ENCODE data around the gene CCDC27.

CCDC27 gene

GRCh38 chr1:3820316-3820715 lies 68.1 kb downstream of the CCDC27 start:
- TF ChIP-seq CTCF (IDR thresholded peaks at IDR 0.05; ENCODE audit: low read depth, low read length) = no peak
- no peak overlapping the region for H3K4me3 ChIP-seq (ENCODE audit: low read depth, low read length)
- DNase-seq = no peak
- no peaks in the 10 kb centered on the region for H3K36me3 ChIP-seq
- no peaks in the 10 kb centered on the region for H3K9me3 ChIP-seq
- H3K27me3 ChIP-seq = no peaks in the 10 kb centered on the region
- peaks cover 10% of the 10 kb centered on the region for H3K4me1 ChIP-seq

DNA sequence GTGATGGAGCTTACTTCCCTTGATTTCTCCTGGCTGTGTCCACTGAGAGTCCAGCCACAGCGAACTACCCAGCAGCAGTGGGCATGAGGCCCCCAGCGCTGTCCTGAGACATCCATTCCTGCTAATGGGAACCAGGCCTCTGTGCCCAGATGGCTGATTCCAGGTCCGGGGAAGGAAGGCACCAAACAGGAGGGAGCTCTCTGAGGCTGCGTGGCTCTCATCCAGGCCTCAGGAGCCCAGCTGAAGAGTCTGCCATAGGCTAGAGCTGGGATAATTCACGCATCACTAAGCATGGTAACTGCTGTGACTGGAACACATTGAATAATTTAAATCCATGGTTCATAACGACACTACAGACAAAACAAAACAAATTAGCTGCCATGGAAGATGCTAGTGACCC lies 68.8 kb downstream of the CCDC27 start:
- no peaks in the 10 kb centered on the region for H3K27me3 ChIP-seq
- TF ChIP-seq CTCF (IDR thresholded peaks at IDR 0.05; ENCODE audit: low read depth, low read length) = no peak
- no peaks in the 10 kb centered on the region for H3K36me3 ChIP-seq
- DNase-seq = peak; percentile 79
- no peak overlapping the region for H3K4me3 ChIP-seq (ENCODE audit: low read depth, low read length)
- peaks cover 10% of the 10 kb centered on the region for H3K4me1 ChIP-seq
- no peaks in the 10 kb centered on the region for H3K9me3 ChIP-seq
